Measurements from ENCODE around the gene OLA1. TPM values are rescaled to one million over a fixed set of nuclear protein-coding genes. Genes with fewer than 3 reads are reported as not detected.

OLA1 gene
- polyA plus RNA-seq, 1 donor (not counting 4 experiments of a cell fraction or from before 2014, with no cell fraction given): 217 TPM

GRCh38 chr2:174195253-174195652, 53.1 kb downstream of the OLA1 start:
- no peak overlapping the region for H2AFZ ChIP-seq (ENCODE audit: control insufficient read depth, low read length)
- H3K9me1 ChIP-seq (ENCODE audit: control insufficient read depth, extremely low read depth, insufficient read depth, low read length): no peaks in the 10 kb centered on the region
- H3K4me2 ChIP-seq (ENCODE audit: control insufficient read depth, extremely low read depth, insufficient read depth, low read depth, low read length): no peak overlapping the region
- no peaks in the 10 kb centered on the region for H3K9me3 ChIP-seq (ENCODE audit: control insufficient read depth, low read depth, low read length)
- no peak for DNase-seq (ENCODE audit: low read depth, low spot score)
- peaks cover 40% of the 10 kb centered on the region for H3K79me2 ChIP-seq (ENCODE audit: control insufficient read depth, insufficient read depth, low read length)
- H3K4me3 ChIP-seq (ENCODE audit: control insufficient read depth in 2 of 3, extremely low read depth in 1 of 3, insufficient read depth in 2 of 3, low read depth in 1 of 3, low read length in 3 of 3): no peak overlapping the region
- no peak overlapping the region for H3K27ac ChIP-seq (ENCODE audit: control insufficient read depth, insufficient read depth, low read length)
- H3K36me3 ChIP-seq (ENCODE audit: control insufficient read depth in 2 of 2, extremely low read depth in 1 of 2, insufficient read depth in 2 of 2, low read length in 2 of 2): no peaks in the 10 kb centered on the region
- TF ChIP-seq CTCF (optimal IDR thresholded peaks at IDR 0.05 in 1 of 3, IDR thresholded peaks at IDR 0.05 in 1 of 3, conservative IDR thresholded peaks at IDR 0.05 in 1 of 3; ENCODE audit: extremely low read depth in 1 of 3, insufficient read depth in 2 of 3, low read length in 3 of 3) (no peak), EZH2 (IDR thresholded peaks at IDR 0.05; ENCODE audit: low read length) (no peak)
- no peak overlapping the region for H3K9ac ChIP-seq (ENCODE audit: control insufficient read depth, extremely low read depth, insufficient read depth, low read length)
- no peaks in the 10 kb centered on the region for H3K27me3 ChIP-seq (ENCODE audit: control insufficient read depth, extremely low read depth, insufficient read depth, low read length)
- FAIRE-seq: no peak
- dilution Hi-C loops (cut with MboI; ENCODE audit: extremely low pct_ligation_motif_present, low sequenced_read_pairs): no loop called here
- H3K4me1 ChIP-seq (ENCODE audit: control insufficient read depth, extremely low read depth, insufficient read depth, low read length): no peaks in the 10 kb centered on the region
- H4K20me1 ChIP-seq (ENCODE audit: control insufficient read depth, extremely low read depth, insufficient read depth, low read length): no peaks in the 10 kb centered on the region

GRCh38 chr2:174193737-174194136, 54.6 kb downstream of the OLA1 start:
- H3K79me2 ChIP-seq (ENCODE audit: control insufficient read depth, insufficient read depth, low read length): peaks cover 45% of the 10 kb centered on the region
- H3K27me3 ChIP-seq (ENCODE audit: control insufficient read depth, extremely low read depth, insufficient read depth, low read length): no peaks in the 10 kb centered on the region
- H3K9me3 ChIP-seq (ENCODE audit: control insufficient read depth, low read depth, low read length): no peaks in the 10 kb centered on the region
- H3K4me3 ChIP-seq (ENCODE audit: control insufficient read depth in 2 of 3, extremely low read depth in 1 of 3, insufficient read depth in 2 of 3, low read depth in 1 of 3, low read length in 3 of 3): no peak overlapping the region
- no peaks in the 10 kb centered on the region for H3K36me3 ChIP-seq (ENCODE audit: control insufficient read depth in 2 of 2, extremely low read depth in 1 of 2, insufficient read depth in 2 of 2, low read length in 2 of 2)
- H4K20me1 ChIP-seq (ENCODE audit: control insufficient read depth, extremely low read depth, insufficient read depth, low read length): no peaks in the 10 kb centered on the region
- no peaks in the 10 kb centered on the region for H3K4me1 ChIP-seq (ENCODE audit: control insufficient read depth, extremely low read depth, insufficient read depth, low read length)
- no peak for DNase-seq (ENCODE audit: low read depth, low spot score)
- dilution Hi-C loops (cut with MboI; ENCODE audit: extremely low pct_ligation_motif_present, low sequenced_read_pairs): no loop called here
- no peak overlapping the region for H2AFZ ChIP-seq (ENCODE audit: control insufficient read depth, low read length)
- FAIRE-seq: no peak
- no peak overlapping the region for H3K27ac ChIP-seq (ENCODE audit: control insufficient read depth, insufficient read depth, low read length)
- H3K9me1 ChIP-seq (ENCODE audit: control insufficient read depth, extremely low read depth, insufficient read depth, low read length): no peaks in the 10 kb centered on the region
- H3K9ac ChIP-seq (ENCODE audit: control insufficient read depth, extremely low read depth, insufficient read depth, low read length): no peak overlapping the region
- TF ChIP-seq CTCF (optimal IDR thresholded peaks at IDR 0.05 in 1 of 3, IDR thresholded peaks at IDR 0.05 in 1 of 3, conservative IDR thresholded peaks at IDR 0.05 in 1 of 3; ENCODE audit: extremely low read depth in 1 of 3, insufficient read depth in 2 of 3, low read length in 3 of 3): no peak
- TF ChIP-seq EZH2 (IDR thresholded peaks at IDR 0.05; ENCODE audit: low read length): no peak
- no peak overlapping the region for H3K4me2 ChIP-seq (ENCODE audit: control insufficient read depth, extremely low read depth, insufficient read depth, low read depth, low read length)

All from keratinocyte (primary cell).